ENCODE data around the gene CASR. TPM values are rescaled to one million over a fixed set of nuclear protein-coding genes. Genes with fewer than 3 reads are reported as not detected.

The CASR gene
- total RNA-seq, 1 experiment from 2014 or later: 0.02 TPM

GRCh38 chr3:122168044-122168443 is 15.4 kb upstream of the CASR start:
- Histone ChIP-seq H2AK5ac (ENCODE audit: insufficient read length, low read length) (no peak overlapping the region), H3K79me1 (ENCODE audit: insufficient read depth, low read depth, low read length, poor library complexity, severe bottlenecking) (no peaks in the 10 kb centered on the region), H2BK20ac (ENCODE audit: low read depth, low read length, poor library complexity, severe bottlenecking) (no peak overlapping the region), H3K9me3 (ENCODE audit: control insufficient read depth, low read depth, low read length) (no peaks in the 10 kb centered on the region), H2AFZ (ENCODE audit: low read length) (no peak overlapping the region), H2BK12ac (ENCODE audit: insufficient read length, low read depth, low read length) (no peak overlapping the region), H3K18ac (ENCODE audit: insufficient read length, low read depth, low read length) (no peak overlapping the region), H3K4me2 (ENCODE audit: insufficient read depth, insufficient read length, low read length) (no peak overlapping the region), H2BK5ac (ENCODE audit: insufficient read length, low read length) (no peak overlapping the region), H4K5ac (ENCODE audit: insufficient read length, low read depth, low read length) (no peak overlapping the region), H3K23ac (ENCODE audit: insufficient read length, low read depth, low read length) (no peak overlapping the region), H4K91ac (ENCODE audit: insufficient read length, low read depth, low read length) (no peak overlapping the region), H3K27ac (ENCODE audit: insufficient read length, low read depth, low read length) (no peak overlapping the region), H3K79me2 (ENCODE audit: insufficient read depth, low read length) (no peaks in the 10 kb centered on the region), H3K23me2 (ENCODE audit: insufficient read length, low read depth, low read length, poor library complexity, severe bottlenecking) (no peaks in the 10 kb centered on the region), H3K4me1 (ENCODE audit: insufficient read depth, low read length) (no peaks in the 10 kb centered on the region), H3K56ac (ENCODE audit: insufficient read length, low read depth, low read length) (no peak overlapping the region), H4K20me1 (ENCODE audit: control insufficient read depth, insufficient read depth, insufficient read length) (no peaks in the 10 kb centered on the region), H3K27me3 (ENCODE audit: insufficient read depth, low read length) (no peaks in the 10 kb centered on the region), H2BK15ac (ENCODE audit: low read depth, low read length) (no peak overlapping the region), H3K4ac (ENCODE audit: low read depth, low read length) (no peak overlapping the region), H4K8ac (replicated peaks; ENCODE audit: insufficient read length, low read depth, low read length) (no peak overlapping the region), H3K9ac (ENCODE audit: extremely low read depth, insufficient read length, low read length) (no peak overlapping the region), H3K14ac (ENCODE audit: insufficient read depth, low read length) (no peak overlapping the region), H3T11ph (ENCODE audit: low read length) (no peak overlapping the region), H2BK120ac (ENCODE audit: low read depth, low read length, poor library complexity, severe bottlenecking) (no peak overlapping the region)
- no CpG with 5 or more reads among the region's 3 CpGs for WGBS (ENCODE audit: extremely low coverage, insufficient read length, low lambda C conversion rate)
- Mint-ChIP-seq H3K36me3 (ENCODE audit: insufficient read depth in 1 of 3, low read depth in 3 of 3) (peaks cover 0 to 4% (median 3%) of the 10 kb centered on the region in 3 experiments; a peak in 2 of 7 replicates), H3K4me3 (no peak overlapping the region), H3K27ac (no peak overlapping the region; a peak in 1 of 7 replicates), H3K4me1 (no peaks in the 10 kb centered on the region), H3K9me3 (peaks cover 19 to 25% of the 10 kb centered on the region in 2 experiments), H3K27me3 (ENCODE audit: low read depth) (peaks cover 3% of the 10 kb centered on the region; the same call in 1 of the 2 replicates)
- DNase-seq: no peak
- TF ChIP-seq CTCF (conservative IDR thresholded peaks at IDR 0.05): no peak
